Chondrocyte (in vitro differentiated cells): Measurements from ENCODE around the gene STON2. TPM values are rescaled to one million over a fixed set of nuclear protein-coding genes. Genes with fewer than 3 reads are reported as not detected.

Experiments used
- DNase-seq: peaks from one replicate; pipeline ENCODE4 v3.0.0; 2021; ENCODE audit warnings: mixed read lengths, low spot score
- H3K27ac Mint-ChIP-seq: one replicate; pipeline ENCODE4 v1.8.0; 2021; ENCODE audit warnings: mild to moderate bottlenecking, moderate library complexity, mixed read lengths; ENCODE audit not compliant: unreplicated experiment
- H3K27me3 Mint-ChIP-seq: 2 replicates; pipeline ENCODE4 v1.8.0; 2021; ENCODE audit warnings: low read depth, mixed read lengths
- H3K36me3 Mint-ChIP-seq: 2 replicates; pipeline ENCODE4 v1.8.0; 2021; ENCODE audit warnings: low read depth, mixed read lengths
- H3K4me1 Mint-ChIP-seq: 2 replicates; pipeline ENCODE4 v1.8.0; 2021; ENCODE audit warnings: low read depth, mild to moderate bottlenecking, mixed read lengths
- H3K4me3 Mint-ChIP-seq: one replicate; pipeline ENCODE4 v1.8.0; 2021; ENCODE audit warnings: mild to moderate bottlenecking, moderate library complexity, mixed read lengths; ENCODE audit not compliant: unreplicated experiment
- H3K9me3 Mint-ChIP-seq: 2 replicates; pipeline ENCODE4 v1.8.0; 2021; ENCODE audit warnings: low read depth, mixed read lengths
- total RNA-seq: library from RNA; stranded (reverse); gene quantifications from 3 replicates; pipeline ENCODE4 v1.2.1, GENCODE V29; 2021
- TF ChIP-seq, protein P1 (sequence below): fragments of 200-600 bp; sonication (generic); IDR thresholded peaks from 2 replicates; pipeline ENCODE4 v1.5.0; 2021; ENCODE audit warnings: antibody characterized with exemption, mild to moderate bottlenecking, moderate library complexity

STON2 gene
- total RNA-seq, 1 donor from 2014 or later: not detected

GRCh38 chr14:81263777-81264410, 136.2 kb downstream of the STON2 start:
- Mint-ChIP-seq H3K36me3 (no peaks in the 10 kb centered on the region), H3K4me1 (no peaks in the 10 kb centered on the region), H3K9me3 (no peaks in the 10 kb centered on the region), H3K27me3 (peaks cover 18% of the 10 kb centered on the region), H3K27ac (no peak overlapping the region), H3K4me3 (no peak overlapping the region)
- no peak for DNase-seq
- TF ChIP-seq, protein P1, sequence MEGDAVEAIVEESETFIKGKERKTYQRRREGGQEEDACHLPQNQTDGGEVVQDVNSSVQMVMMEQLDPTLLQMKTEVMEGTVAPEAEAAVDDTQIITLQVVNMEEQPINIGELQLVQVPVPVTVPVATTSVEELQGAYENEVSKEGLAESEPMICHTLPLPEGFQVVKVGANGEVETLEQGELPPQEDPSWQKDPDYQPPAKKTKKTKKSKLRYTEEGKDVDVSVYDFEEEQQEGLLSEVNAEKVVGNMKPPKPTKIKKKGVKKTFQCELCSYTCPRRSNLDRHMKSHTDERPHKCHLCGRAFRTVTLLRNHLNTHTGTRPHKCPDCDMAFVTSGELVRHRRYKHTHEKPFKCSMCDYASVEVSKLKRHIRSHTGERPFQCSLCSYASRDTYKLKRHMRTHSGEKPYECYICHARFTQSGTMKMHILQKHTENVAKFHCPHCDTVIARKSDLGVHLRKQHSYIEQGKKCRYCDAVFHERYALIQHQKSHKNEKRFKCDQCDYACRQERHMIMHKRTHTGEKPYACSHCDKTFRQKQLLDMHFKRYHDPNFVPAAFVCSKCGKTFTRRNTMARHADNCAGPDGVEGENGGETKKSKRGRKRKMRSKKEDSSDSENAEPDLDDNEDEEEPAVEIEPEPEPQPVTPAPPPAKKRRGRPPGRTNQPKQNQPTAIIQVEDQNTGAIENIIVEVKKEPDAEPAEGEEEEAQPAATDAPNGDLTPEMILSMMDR: no peak

GRCh38 chr14:81261176-81261575, 138.9 kb downstream of the STON2 start:
- H3K9me3 Mint-ChIP-seq: no peaks in the 10 kb centered on the region
- no peak overlapping the region for H3K27ac Mint-ChIP-seq
- no peak overlapping the region for H3K4me3 Mint-ChIP-seq
- no peaks in the 10 kb centered on the region for H3K36me3 Mint-ChIP-seq
- H3K4me1 Mint-ChIP-seq: no peaks in the 10 kb centered on the region
- DNase-seq: no peak
- TF ChIP-seq, protein P1: no peak
- peaks cover 3% of the 10 kb centered on the region for H3K27me3 Mint-ChIP-seq

- H3K9me3 Mint-ChIP-seq: no peaks in the 10 kb centered on the region
- TF ChIP-seq, protein P1: no peak
- no peak overlapping the region for H3K27ac Mint-ChIP-seq
- DNase-seq: no peak
- H3K36me3 Mint-ChIP-seq: no peaks in the 10 kb centered on the region
- H3K4me1 Mint-ChIP-seq: no peaks in the 10 kb centered on the region
- H3K27me3 Mint-ChIP-seq: peaks cover under 1% of the 10 kb centered on the region
- no peak overlapping the region for H3K4me3 Mint-ChIP-seq
These were observed 139.4 kb downstream of the STON2 start for GRCh38 chr14:81260732-81261131.

- no peak for DNase-seq
- H3K36me3 Mint-ChIP-seq: no peaks in the 10 kb centered on the region
- no peaks in the 10 kb centered on the region for H3K4me1 Mint-ChIP-seq
- H3K27me3 Mint-ChIP-seq: no peaks in the 10 kb centered on the region
- H3K4me3 Mint-ChIP-seq: no peak overlapping the region
- H3K9me3 Mint-ChIP-seq: no peaks in the 10 kb centered on the region
- TF ChIP-seq, protein P1: no peak
- no peak overlapping the region for H3K27ac Mint-ChIP-seq
These were observed 143.7 kb downstream of the STON2 start for GRCh38 chr14:81256289-81256960.

GRCh38 chr14:81252278-81252677, 147.8 kb downstream of the STON2 start:
- Mint-ChIP-seq H3K4me3 (no peak overlapping the region), H3K9me3 (no peaks in the 10 kb centered on the region), H3K4me1 (no peaks in the 10 kb centered on the region), H3K27me3 (no peaks in the 10 kb centered on the region), H3K36me3 (no peaks in the 10 kb centered on the region), H3K27ac (no peak overlapping the region)
- DNase-seq: no peak
- TF ChIP-seq, protein P1: no peak
